ENCODE results near the gene PRKCD. TPM values are rescaled to one million over a fixed set of nuclear protein-coding genes. Genes with fewer than 3 reads are reported as not detected.

PRKCD gene
- total and polyA plus RNA-seq, 11 donors = 5.3 to 44.5 (median 11.6) TPM

DNA sequence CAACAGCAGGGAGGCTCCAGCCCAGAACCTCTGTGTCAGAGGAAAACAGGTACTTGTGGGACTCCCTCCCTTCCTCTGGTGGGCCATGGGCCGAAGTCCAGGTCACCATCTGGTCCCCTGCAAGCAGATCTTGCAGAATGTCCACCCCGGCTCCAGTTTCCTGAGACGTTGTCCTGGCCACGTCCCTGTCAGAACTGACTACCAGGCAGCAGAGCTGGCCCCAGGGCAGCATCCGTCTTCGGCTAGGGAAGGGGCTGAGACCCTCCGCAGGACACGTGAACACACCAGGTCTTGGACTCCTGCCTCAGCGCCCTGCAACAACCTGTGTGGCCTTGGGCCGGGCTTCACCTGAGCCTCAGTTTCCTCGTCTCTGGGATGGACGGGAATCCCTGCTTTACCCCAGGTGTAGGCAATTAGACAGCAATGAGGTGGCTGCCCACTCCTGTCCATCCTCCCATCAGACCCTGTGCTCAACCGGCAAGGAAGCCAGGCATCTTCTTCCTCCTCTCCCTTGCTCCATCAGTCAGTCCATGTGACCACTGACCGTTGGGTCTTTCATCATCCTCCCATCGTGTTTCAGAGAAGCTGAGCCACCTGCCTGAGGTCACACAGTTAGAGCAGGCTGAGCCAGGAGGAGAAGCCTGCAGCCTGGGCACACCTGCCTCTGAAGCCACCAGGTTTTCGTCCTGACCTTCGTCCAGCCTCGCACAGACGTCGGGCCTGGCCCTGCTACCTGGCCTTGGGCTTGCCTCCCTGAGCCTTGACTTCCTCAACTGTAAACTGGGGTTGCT lies 8.9 kb upstream of the PRKCD start:
- no peak for ATAC-seq

GRCh38 chr3:53153264-53153823 lies 7.7 kb upstream of the PRKCD start:
- intact Hi-C loops (cut with DNase I) = no loop called here
- TF ChIP-seq CTCF (IDR thresholded peaks at IDR 0.05) = no peak
- TF ChIP-seq POLR2A (IDR thresholded peaks at IDR 0.05) = no peak
- no peaks in the 10 kb centered on the region for H3K36me3 ChIP-seq
- no peaks in the 10 kb centered on the region for H3K9me3 ChIP-seq
- no peak overlapping the region for H3K27ac ChIP-seq
- H3K4me1 ChIP-seq = peaks cover 0 to 28% (median 6%) of the 10 kb centered on the region in 12 donors
- peaks cover 0 to 11% (median 0%) of the 10 kb centered on the region in 9 donors for H3K27me3 ChIP-seq
- DNase-seq (peak in 1 of 5 donors; percentile 2), ATAC-seq (no peak)
- WGBS, 4 donors = 61 to 80% (median 71%) methylated on average over 3 of the region's 3 CpGs
- H3K4me3 ChIP-seq = no peak overlapping the region

More for the DNA sequence above, 8.9 kb upstream of the PRKCD start:
- no peak overlapping the region for H3K4me3 ChIP-seq
- H3K36me3 ChIP-seq = no peaks in the 10 kb centered on the region
- DNase-seq = peak in 2 of 5 donors; percentile 23 to 47
- H3K9me3 ChIP-seq = no peaks in the 10 kb centered on the region
- H3K4me1 ChIP-seq = peaks cover 0 to 28% (median 6%) of the 10 kb centered on the region in 12 donors
- intact Hi-C loops (cut with DNase I) = no loop called here
- WGBS, 4 donors = 83 to 88% (median 85%) methylated on average over 16 to 20 of the region's 20 CpGs
- H3K27ac ChIP-seq = no peak overlapping the region
- H3K27me3 ChIP-seq = peaks cover 0 to 11% (median 0%) of the 10 kb centered on the region in 9 donors
- TF ChIP-seq POLR2A (IDR thresholded peaks at IDR 0.05) (no peak), CTCF (IDR thresholded peaks at IDR 0.05) (no peak)

DNA sequence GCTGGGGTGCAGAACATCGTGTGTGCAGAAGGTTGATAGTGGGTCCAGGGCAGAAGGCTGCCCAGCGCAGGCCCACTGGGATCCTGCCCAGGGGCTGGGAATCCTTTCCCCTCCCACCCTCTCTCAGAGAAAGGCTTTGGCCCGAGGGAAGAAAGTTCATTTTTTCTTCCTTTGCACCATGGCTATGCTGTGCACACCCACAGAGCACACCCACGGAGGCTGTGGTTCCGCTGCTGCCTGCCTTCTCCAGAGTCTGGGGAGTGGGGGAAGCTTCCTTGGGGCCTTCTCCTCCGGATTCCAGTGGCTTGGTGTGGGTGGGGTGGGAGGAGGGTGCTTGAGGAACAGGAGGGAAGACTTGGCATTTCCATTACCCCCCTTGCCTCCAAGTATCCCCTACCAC lies 7.0 kb upstream of the PRKCD start:
- no peak for ATAC-seq
- intact Hi-C loops (cut with DNase I) = no loop called here
- Histone ChIP-seq H3K4me3 (no peak overlapping the region), H3K9me3 (no peaks in the 10 kb centered on the region), H3K27ac (no peak overlapping the region), H3K36me3 (no peaks in the 10 kb centered on the region), H3K4me1 (peaks cover 0 to 32% (median 6%) of the 10 kb centered on the region in 12 donors), H3K27me3 (peaks cover 0 to 11% (median 0%) of the 10 kb centered on the region in 9 donors)
- WGBS, 4 donors = 61 to 82% (median 71%) methylated on average over 6 of the region's 6 CpGs
- no peak for TF ChIP-seq POLR2A (IDR thresholded peaks at IDR 0.05)
- TF ChIP-seq CTCF (IDR thresholded peaks at IDR 0.05) = no peak
- peak in 1 of 5 donors; percentile 25 for DNase-seq

DNA sequence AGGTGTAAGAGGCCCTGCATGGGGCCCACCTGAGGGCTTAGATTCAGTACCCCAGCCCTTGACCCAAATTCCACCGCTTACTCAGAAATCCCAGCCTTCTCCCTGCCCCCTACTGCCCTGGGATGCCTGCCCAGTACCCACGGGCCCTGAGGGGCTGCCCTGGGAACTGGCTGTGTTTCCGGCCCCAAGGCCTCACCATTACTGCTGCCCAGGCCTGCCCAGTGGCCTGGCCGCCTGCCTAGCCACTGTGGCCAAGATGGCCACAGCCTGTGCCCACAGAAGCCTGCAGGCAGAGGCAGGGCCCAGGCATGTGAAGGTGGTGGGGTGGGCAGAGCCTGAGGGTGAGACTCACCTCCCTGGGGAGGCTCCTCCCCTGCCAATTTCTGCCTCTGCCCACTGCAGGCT lies 6.1 kb upstream of the PRKCD start:
- DNase-seq (no peak), ATAC-seq (no peak)
- no peak overlapping the region for H3K27ac ChIP-seq
- no peaks in the 10 kb centered on the region for H3K36me3 ChIP-seq
- no peaks in the 10 kb centered on the region for H3K9me3 ChIP-seq
- 63 to 79% (median 70%) methylated on average over 4 of the region's 4 CpGs for WGBS, 4 donors
- H3K27me3 ChIP-seq = peaks cover 0 to 11% (median 0%) of the 10 kb centered on the region in 9 donors
- intact Hi-C loops (cut with DNase I) = no loop called here
- no peak overlapping the region for H3K4me3 ChIP-seq
- TF ChIP-seq POLR2A (IDR thresholded peaks at IDR 0.05) = no peak
- TF ChIP-seq CTCF (IDR thresholded peaks at IDR 0.05) = no peak
- peaks cover 1 to 40% (median 12%) of the 10 kb centered on the region in 12 donors for H3K4me1 ChIP-seq
